ENCODE data around the gene SNRPA1.
"Not testable (repeated sequence)": the region's sequence is repeated elsewhere in the genome, so short reads cannot be mapped to it uniquely, and the experiment has no call there.

The SNRPA1 gene

GRCh38 chr15:101294731-101295606, at the start of gene SNRPA1:
Gene SNRPA1, minus strand, starts transcription at chr15:101295248. Its CDS starts 70 bp downstream, at chr15:101295178.
- peak; percentile 100 for DNase-seq (ENCODE audit: low spot score)

- DNase-seq (ENCODE audit: low spot score) = no peak
Observed at GRCh38 chr15:101342056-101342455, 47.0 kb upstream of the SNRPA1 start.

GRCh38 chr15:101338502-101339057, 43.5 kb upstream of the SNRPA1 start:
- DNase-seq (ENCODE audit: low spot score) = no peak

GRCh38 chr15:101337976-101338375, 42.9 kb upstream of the SNRPA1 start:
- no peak for DNase-seq (ENCODE audit: low spot score)

GRCh38 chr15:101333907-101334789, 39.1 kb upstream of the SNRPA1 start:
- DNase-seq (ENCODE audit: low spot score) = not testable (repeated sequence)

- no peak for DNase-seq (ENCODE audit: low spot score)
Observed at GRCh38 chr15:101332061-101332467, 37.0 kb upstream of the SNRPA1 start.

- no peak for DNase-seq (ENCODE audit: low spot score)
Observed at GRCh38 chr15:101329867-101330380, 34.9 kb upstream of the SNRPA1 start.

GRCh38 chr15:101329309-101329863, 34.3 kb upstream of the SNRPA1 start:
- DNase-seq (ENCODE audit: low spot score) = no peak

GRCh38 chr15:101328001-101328400, 33.0 kb upstream of the SNRPA1 start:
- DNase-seq (ENCODE audit: low spot score) = no peak

GRCh38 chr15:101327147-101327740, 32.2 kb upstream of the SNRPA1 start:
- DNase-seq (ENCODE audit: low spot score) = no peak

- no peak for DNase-seq (ENCODE audit: low spot score)
Observed at GRCh38 chr15:101326462-101327146, 31.6 kb upstream of the SNRPA1 start.

GRCh38 chr15:101326026-101326315, 30.9 kb upstream of the SNRPA1 start:
- DNase-seq (ENCODE audit: low spot score) = no peak

GRCh38 chr15:101325263-101326025, 30.4 kb upstream of the SNRPA1 start:
- DNase-seq (ENCODE audit: low spot score) = no peak

GRCh38 chr15:101324524-101325177, 29.6 kb upstream of the SNRPA1 start:
- no peak for DNase-seq (ENCODE audit: low spot score)

GRCh38 chr15:101323793-101324523, 28.9 kb upstream of the SNRPA1 start:
- DNase-seq (ENCODE audit: low spot score) = no peak

GRCh38 chr15:101322854-101323477, 27.9 kb upstream of the SNRPA1 start:
- no peak for DNase-seq (ENCODE audit: low spot score)

GRCh38 chr15:101322016-101322695, 27.1 kb upstream of the SNRPA1 start:
- no peak for DNase-seq (ENCODE audit: low spot score)

GRCh38 chr15:101320501-101321052, 25.5 kb upstream of the SNRPA1 start:
- DNase-seq (ENCODE audit: low spot score) = peak; percentile 78

Measured in AG20443 (cell line).